GM12891 (cell line): ENCODE results near the gene ASIC1. TPM values are rescaled to one million over a fixed set of nuclear protein-coding genes. Genes with fewer than 3 reads are reported as not detected.
A peak's percentile ranks its signal among the peaks of the same experiment; 100 is the strongest.

ENCODE experiments used
- DNase-seq: peaks from one replicate; pipeline ENCODE4 v3.0.0; 2011; ENCODE audit warnings: low spot score; ENCODE audit not compliant: insufficient read length
- FAIRE-seq: peaks from 2 replicates; lab custom pipeline; 2011; peaks lifted over from hg19 to GRCh38; lab: Jason Lieb, UNC
- PAX5 ChIP-seq: IDR thresholded peaks from 2 replicates; pipeline ENCODE4 v1.6.1; 2011; ENCODE audit warnings: low read length, moderate library complexity, mild to moderate bottlenecking; ENCODE audit not compliant: insufficient read depth, severe bottlenecking
- POLR2A ChIP-seq: IDR thresholded peaks from 2 replicates; pipeline ENCODE4 v1.6.1; 2011; ENCODE audit warnings: low read depth, low read length, control low read depth
- POLR2AphosphoS5 ChIP-seq: IDR thresholded peaks from 2 replicates; pipeline ENCODE4 v1.6.1; 2011; ENCODE audit warnings: low read depth, low read length, control low read depth
- POU2F2 ChIP-seq: IDR thresholded peaks from 2 replicates; pipeline ENCODE4 v1.6.1; 2011; ENCODE audit warnings: low read depth, mild to moderate bottlenecking, control low read depth, low read length, moderate library complexity
- SPI1 ChIP-seq: IDR thresholded peaks from 2 replicates; pipeline ENCODE4 v1.6.1; 2011; ENCODE audit warnings: low read depth, low read length, control low read depth
- TAF1 ChIP-seq: IDR thresholded peaks from 2 replicates; pipeline ENCODE4 v1.6.1; 2011; ENCODE audit warnings: low read depth, low read length, control low read depth
- polyA plus RNA-seq: library from polyadenylated mRNA; unstranded; fragments of >200 nt; gene quantifications from one replicate; pipeline ENCODE4 v1.2.1, GENCODE V29; 2012; ENCODE audit warnings: low read depth, missing spikeins, inconsistent platforms; ENCODE audit not compliant: missing spikeins

ASIC1 gene
- polyA plus RNA-seq: 0.17 TPM

DNA sequence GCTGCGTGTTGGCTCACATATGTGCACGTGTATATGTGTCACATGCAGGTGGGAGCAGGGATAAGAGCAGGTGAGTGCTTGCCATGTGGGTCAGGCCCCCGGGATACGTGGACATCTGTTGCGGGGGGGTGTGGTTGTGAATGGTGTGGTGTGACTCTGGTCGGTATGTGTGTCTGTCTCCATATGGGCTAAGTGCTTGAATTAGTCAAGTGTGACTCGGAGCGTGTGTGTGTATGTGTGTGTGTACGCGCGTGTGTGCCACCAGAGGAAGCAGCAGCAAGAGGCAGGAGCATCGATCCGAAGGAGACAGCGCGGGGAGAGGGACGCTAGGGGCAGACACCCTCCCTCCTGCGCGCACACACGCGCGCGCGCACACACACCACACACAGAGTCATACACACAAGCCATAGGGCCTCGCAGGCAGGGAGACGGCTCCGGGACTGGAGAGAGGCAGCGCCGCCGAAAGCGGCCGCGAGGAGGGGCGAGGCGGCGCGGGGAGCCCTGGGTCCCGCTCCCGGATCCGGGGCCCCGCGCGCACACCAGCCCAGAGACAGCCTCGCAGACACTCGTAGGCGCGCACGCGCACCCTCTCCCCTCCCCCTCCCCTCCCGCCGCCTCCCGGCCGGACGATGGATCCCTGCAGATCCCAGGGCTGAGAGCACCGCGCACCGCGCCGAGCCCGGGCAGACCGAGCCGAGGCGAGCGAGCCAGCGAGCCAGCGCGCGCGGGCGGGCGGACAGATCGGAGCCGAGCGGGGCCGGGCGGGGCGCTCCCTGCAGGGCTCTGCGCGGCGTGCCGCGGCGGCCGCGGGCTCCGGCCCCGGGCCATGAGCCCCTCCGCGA, at the start of gene ASIC1:
Gene ASIC1, plus strand, starts transcription at position 597 of the 842 bp plus-strand sequence. CDS start 1,171 bp downstream, outside the sequence.
- FAIRE-seq: peak; percentile 86
- TF ChIP-seq SPI1: no peak
- no peak for TF ChIP-seq POLR2AphosphoS5
- TF ChIP-seq POU2F2: no peak
- TF ChIP-seq PAX5: no peak
- no peak for TF ChIP-seq TAF1
- TF ChIP-seq POLR2A: no peak
- peak; percentile 65 for DNase-seq

DNA sequence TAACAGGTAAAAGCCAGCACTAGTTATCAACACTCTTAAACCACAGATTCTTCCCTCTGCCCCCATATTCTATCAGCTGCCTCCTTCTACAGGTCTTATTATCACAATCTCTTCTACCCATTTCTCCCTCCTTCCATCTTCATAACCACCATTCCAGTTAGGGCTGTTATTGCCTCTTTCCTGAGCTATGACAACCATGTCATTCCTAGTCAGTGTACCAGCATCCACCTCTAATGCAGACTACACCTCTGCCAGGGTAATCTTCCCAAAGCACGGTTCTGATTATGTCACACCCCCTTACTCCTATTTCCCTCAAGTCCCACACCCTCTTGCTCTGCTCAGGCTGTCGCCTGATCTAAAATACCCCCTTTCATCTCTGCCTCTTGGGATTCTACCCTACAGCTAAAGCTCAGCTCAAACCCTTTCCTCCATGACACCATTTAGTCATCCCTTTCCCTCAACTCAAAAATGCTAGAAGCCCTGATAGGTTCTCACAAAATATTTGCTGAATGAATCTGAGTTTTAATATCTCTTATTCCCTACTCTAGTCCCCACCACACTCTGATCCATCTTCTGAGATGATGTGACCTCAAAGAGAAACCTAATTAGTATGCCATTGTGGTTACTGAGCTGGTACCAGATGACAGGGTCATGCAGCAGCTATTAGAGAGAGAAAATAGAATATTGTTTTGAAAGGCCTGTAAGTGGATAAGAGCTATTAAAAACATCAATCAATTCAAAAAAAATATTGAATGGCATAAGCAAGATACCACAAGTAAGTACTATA, 43.8 kb upstream of the ASIC1 start:
- TF ChIP-seq TAF1: no peak
- TF ChIP-seq POU2F2: no peak
- FAIRE-seq (peak; percentile 40), DNase-seq (no peak)

DNA sequence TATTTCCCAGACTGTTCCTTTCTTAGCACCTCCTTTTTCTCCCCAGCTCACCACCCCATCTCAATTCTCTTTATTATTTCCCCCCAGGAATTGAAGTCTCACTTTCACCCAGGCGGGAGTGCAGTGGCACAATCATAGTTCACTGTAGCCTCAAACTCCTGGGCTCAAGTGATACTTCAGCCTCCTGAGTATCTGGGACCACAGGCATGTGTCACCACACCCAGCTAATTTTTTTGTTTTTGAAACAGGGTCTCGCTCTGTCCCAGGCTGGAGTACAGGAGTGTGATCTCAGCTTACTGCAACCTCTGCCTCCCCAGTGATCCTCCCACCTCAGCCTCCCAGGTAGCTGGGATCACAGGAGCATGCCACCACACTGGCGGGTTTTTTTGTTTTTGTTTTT, 43.1 kb upstream of the ASIC1 start:
- FAIRE-seq (no peak), DNase-seq (no peak)
- TF ChIP-seq SPI1: no peak
- no peak for TF ChIP-seq POLR2A
- TF ChIP-seq POU2F2: no peak
- no peak for TF ChIP-seq PAX5
- no peak for TF ChIP-seq POLR2AphosphoS5
- TF ChIP-seq TAF1: no peak

DNA sequence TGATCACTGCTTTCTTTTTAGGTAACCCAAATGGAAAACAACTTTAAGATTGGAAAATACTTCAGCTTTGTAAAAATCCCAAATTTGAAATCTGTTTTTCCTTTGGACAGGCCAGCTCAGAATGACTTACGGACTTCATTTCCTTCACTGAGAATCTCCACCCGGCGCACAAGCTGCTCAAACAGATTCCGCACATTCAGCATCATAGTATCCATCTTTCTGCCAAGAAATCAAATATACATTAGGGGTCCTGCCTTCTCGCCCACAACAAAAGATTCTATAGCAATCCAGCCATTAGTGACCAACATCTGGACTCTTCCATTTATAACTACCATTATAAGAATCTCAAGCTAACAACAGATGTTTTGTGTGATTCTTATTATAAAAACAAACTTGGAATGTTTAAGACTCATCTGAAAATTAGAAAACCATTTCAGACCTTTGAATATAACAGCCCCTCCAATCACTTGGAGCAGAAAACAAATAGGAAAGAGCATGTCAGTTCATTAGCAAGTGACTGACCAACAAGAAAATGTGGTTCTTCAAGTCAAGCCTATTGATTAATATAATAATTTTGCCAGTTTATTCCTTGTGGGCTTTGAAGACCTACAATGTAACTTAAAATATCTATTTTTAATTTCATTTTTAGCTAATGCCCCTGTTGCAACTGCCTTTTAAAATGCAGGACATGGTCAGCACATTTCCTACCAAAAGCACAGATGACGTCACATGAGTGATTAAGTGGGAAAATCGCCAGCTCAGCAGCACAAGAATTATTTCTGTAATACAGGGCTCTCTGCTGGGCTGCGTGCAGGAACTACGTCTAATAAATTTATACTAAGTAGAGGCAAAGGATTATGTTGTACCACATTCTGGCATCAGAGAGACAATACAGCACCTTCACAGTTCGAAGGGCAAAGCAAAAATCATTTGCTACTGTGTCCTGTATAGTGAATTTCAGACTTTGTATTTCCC, 40.6 kb upstream of the ASIC1 start:
- FAIRE-seq (no peak), DNase-seq (no peak)
- no peak for TF ChIP-seq TAF1
- TF ChIP-seq POLR2AphosphoS5: no peak
- no peak for TF ChIP-seq PAX5
- TF ChIP-seq POLR2A: no peak
- TF ChIP-seq POU2F2: no peak

DNA sequence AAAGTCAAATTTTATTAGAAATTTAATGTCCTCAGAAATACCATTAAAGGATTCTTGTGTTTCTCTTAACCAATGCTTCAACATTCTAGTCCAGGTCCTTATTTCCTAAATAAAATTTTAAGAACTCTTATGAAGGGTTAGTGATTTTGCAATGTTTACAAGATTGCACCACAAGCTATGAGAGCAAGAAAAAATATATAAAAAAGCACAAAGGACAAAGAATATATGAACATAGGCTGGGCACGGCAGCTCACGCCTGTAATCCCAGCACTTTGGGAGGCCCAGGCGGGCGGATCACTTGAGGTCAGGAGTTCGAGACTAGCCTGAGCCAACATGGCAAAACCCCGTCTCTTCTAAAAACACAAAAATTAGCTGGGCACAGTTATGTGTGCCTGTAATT, 39.8 kb upstream of the ASIC1 start:
- DNase-seq (no peak), FAIRE-seq (no peak)
- no peak for TF ChIP-seq TAF1
- no peak for TF ChIP-seq POU2F2
- no peak for TF ChIP-seq POLR2AphosphoS5
- no peak for TF ChIP-seq PAX5
- no peak for TF ChIP-seq POLR2A
- no peak for TF ChIP-seq SPI1

DNA sequence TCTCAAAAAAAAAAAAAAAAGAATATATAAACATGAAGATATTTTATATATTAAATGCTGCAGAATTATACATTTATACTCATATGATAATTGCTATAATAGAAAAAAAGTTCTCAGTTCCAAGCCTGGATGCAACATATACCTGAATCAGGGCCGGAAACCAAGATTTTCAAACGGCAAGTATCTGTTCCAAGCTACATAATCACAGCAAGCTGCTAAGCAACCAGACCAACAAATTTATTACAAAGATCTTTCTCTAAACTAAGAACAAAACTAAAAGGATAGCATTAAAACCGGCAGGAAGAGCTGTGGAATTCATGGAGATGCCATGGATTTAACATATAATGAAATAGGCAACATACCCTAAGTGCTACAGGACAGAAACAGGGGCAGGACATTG, 39.2 kb upstream of the ASIC1 start:
- DNase-seq: no peak
- FAIRE-seq: no peak
- TF ChIP-seq POLR2A: no peak
- no peak for TF ChIP-seq TAF1
- TF ChIP-seq SPI1: no peak
- TF ChIP-seq POU2F2: no peak
- no peak for TF ChIP-seq PAX5
- TF ChIP-seq POLR2AphosphoS5: no peak

DNA sequence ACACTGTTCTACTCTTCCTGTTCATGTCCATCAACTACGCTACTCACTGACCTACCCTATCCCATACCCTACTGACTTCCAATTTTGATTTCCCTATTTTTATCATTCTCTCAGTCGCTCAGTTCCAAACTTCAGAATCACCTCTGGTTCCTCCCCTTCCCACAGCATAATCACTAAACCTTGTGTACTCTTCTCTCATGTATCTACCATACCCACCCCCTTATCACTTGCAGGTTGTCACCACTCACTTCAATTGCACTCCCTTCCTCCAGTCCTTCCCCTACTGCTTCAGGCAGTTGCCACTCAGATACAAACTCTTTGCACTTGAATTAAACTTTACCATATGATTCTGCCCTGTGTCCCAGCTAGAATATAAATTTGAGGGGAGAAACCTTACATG, 38.4 kb upstream of the ASIC1 start:
- FAIRE-seq: peak; percentile 13
- no peak for TF ChIP-seq SPI1
- no peak for TF ChIP-seq POLR2A
- TF ChIP-seq TAF1: no peak
- TF ChIP-seq PAX5: no peak
- no peak for TF ChIP-seq POLR2AphosphoS5
- TF ChIP-seq POU2F2: no peak
- DNase-seq: no peak

DNA sequence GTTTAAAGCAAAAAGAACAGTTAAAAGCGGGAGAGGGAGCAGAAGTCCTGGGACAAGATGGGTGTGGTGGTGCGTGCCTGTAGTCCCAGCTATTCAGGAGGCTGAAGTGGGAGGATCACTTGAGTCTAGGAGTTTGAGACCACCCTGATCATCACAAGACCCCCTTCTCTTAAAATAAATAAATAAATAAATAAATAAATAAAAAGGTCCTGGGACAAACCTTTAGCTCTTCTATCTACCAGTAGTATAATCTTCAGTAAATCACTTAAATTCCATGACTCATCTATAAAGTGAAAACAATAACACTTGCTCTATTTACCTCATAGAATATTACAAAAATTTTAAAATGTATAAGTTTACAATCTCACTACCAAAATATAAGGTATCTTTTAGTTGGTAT, 37.9 kb upstream of the ASIC1 start:
- no peak for DNase-seq
- TF ChIP-seq POU2F2 (no peak), POLR2A (no peak)
- FAIRE-seq: no peak

DNA sequence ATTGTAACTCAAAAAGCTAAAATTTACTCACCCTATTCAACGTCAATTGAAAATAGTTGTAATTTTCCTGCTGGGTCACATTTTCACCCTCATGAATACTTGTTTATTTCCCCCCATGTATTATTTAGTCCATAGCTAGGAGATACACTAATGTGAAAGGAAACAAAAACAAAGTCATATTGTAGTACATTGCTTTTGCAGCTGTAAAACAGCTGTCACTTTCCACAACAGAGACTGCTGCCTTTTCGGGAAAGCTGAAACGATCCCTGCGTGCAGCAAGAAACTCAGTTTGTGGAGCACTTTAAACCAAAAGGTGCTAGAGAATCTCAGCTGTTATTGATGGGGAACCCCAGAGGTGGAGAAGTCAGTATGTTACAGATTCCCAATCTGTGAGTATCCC, 36.4 kb upstream of the ASIC1 start:
- no peak for DNase-seq
- FAIRE-seq: no peak
- TF ChIP-seq POU2F2 (no peak), SPI1 (no peak), POLR2AphosphoS5 (no peak), POLR2A (no peak), PAX5 (no peak), TAF1 (no peak)
